ENCODE measurements around the gene FSIP1.

FSIP1 gene

DNA sequence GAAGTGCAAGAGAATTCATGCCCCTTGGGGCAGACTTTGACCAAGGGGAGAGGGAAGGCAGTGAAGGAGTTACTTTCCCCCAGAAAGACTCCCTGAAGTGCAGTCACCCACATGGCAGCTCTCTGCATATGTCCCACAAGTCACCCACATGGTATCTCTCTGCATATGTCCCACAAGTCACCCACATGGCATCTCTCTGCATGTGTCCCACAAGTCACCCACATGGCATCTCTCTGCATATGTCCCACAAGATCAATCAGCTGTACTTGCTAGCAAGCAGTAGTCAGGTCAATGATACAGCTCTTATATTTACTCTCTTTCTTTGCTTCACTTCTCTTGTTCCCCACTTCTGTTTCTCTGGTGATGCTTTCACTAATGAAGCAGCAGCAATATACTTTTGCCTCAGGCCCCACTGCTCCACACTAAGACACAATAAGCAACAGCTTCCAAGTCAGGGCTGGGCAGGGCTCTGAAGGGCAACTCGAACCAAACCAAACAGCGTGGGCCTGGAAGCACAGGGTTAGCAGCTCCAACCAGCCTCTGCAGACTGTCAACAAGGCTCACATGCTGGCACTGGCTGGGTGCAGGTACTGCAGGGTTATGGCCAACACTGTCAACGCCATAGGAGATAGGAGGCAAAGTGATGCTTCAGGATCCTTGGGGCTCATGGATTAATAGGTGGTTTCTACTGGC, 155.0 kb downstream of the FSIP1 start:
- Mint-ChIP-seq H3K36me3 (peaks cover 9% of the 10 kb centered on the region), H3K4me3 (peak overlapping the region; percentile 4), H3K4me1 (peaks cover 87% of the 10 kb centered on the region), H3K9me3 (no peaks in the 10 kb centered on the region), H3K27ac (peak overlapping the region; percentile 17)
- ATAC-seq (no peak), DNase-seq (ENCODE audit: low spot score in 2 of 2) (no peak)

DNA sequence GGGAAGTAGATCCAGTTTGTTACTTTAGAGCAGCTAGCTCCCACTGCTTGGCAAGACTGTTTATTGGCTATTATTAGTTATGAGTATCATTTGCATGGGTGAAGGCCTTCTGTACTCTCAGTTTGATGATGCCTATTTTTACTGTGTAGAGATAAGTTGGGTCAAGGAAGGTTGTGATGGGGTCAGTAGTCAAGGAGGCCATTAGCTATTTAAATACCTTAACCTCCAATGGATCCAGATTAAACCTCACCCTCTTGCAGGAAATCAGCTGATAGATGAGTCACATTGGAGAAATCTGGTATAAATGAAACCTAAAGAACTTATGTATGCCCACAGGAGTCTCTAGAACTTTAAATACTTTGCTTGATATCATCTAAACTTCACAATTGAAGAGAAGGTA, 156.8 kb downstream of the FSIP1 start:
- H3K36me3 Mint-ChIP-seq = peaks cover 9% of the 10 kb centered on the region
- H3K27ac Mint-ChIP-seq = peak overlapping the region; percentile 96
- H3K9me3 Mint-ChIP-seq = no peaks in the 10 kb centered on the region
- ATAC-seq (no peak), DNase-seq (ENCODE audit: low spot score in 2 of 2) (no peak)
- H3K4me1 Mint-ChIP-seq = peaks cover 90% of the 10 kb centered on the region
- H3K4me3 Mint-ChIP-seq = peak overlapping the region; percentile 78

DNA sequence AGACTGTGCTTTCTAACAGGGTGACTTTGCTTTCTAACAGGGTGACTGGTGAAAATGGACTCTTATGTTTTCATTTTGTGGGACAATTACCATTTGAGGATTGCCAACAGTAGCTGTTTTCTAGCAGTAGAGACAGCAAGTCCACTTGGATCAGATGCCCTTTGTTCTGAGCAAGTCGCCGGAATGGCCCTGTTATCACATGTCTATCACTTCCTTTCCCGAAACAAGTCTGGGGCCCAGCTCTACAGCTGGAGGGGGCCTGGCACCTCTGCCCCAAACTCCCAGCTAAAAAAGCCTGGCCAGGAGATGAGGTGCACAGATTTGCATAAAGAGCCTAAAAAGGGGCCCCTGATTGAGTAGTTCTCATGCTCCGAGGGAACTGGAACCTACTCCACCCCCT, 157.2 kb downstream of the FSIP1 start:
- Mint-ChIP-seq H3K36me3 (peaks cover 9% of the 10 kb centered on the region), H3K4me1 (peaks cover 86% of the 10 kb centered on the region), H3K27ac (peak overlapping the region; percentile 96), H3K9me3 (no peaks in the 10 kb centered on the region), H3K4me3 (peak overlapping the region; percentile 78)
- DNase-seq (ENCODE audit: low spot score in 2 of 2) (no peak), ATAC-seq (no peak)

DNA sequence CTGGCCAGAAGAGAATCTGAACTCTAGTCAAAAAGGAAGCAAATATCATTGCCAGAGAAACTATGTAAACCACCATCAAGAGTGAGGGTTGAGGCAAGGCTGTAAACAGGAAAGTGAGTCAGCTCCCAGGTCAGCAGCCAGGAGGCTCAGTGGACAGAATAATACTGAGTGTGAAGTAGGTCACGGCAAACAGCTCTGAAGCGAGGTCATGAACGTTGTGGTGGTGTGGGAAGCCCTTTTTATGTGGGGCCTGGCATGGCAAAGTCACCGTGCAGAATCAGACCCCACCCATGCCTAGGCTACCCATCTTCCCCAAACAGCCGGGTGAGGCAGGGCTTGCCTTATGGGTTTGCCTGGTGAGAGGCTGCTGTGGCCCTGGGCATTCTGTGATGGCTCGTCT, 157.8 kb downstream of the FSIP1 start:
- Mint-ChIP-seq H3K27ac (peak overlapping the region; percentile 96), H3K4me1 (peaks cover 80% of the 10 kb centered on the region), H3K9me3 (no peaks in the 10 kb centered on the region), H3K36me3 (peaks cover 9% of the 10 kb centered on the region), H3K4me3 (peak overlapping the region; percentile 78)
- ATAC-seq (peak; percentile 84), DNase-seq (ENCODE audit: low spot score in 2 of 2) (peak; percentile 47 to 80)

DNA sequence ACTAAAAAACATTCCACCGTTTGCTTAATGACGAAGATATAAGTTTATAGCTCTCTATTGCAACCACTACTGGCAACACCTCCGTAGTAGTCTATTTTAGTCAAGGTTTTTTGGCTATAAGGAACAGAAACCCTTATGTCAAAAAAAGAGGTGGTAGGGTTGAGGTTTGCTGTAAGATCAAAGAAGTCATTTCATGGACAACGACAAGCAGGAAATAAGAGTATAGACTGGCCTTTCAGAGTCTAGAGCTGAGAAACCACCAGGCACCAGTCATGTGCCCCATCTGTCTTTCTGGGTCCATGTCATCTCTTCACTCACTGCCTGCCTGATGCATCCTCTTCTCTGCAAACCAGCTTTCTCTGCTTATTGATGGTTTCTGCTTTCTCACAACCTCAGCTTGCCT, 159.1 kb downstream of the FSIP1 start:
- H3K36me3 Mint-ChIP-seq = peaks cover 9% of the 10 kb centered on the region
- H3K4me3 Mint-ChIP-seq = peak overlapping the region; percentile 78
- H3K4me1 Mint-ChIP-seq = peaks cover 67% of the 10 kb centered on the region
- ATAC-seq = peak; percentile 94
- no peaks in the 10 kb centered on the region for H3K9me3 Mint-ChIP-seq
- peak overlapping the region; percentile 96 for H3K27ac Mint-ChIP-seq
- DNase-seq (ENCODE audit: low spot score in 2 of 2) = peak in 1 of 2 donors; percentile 74

DNA sequence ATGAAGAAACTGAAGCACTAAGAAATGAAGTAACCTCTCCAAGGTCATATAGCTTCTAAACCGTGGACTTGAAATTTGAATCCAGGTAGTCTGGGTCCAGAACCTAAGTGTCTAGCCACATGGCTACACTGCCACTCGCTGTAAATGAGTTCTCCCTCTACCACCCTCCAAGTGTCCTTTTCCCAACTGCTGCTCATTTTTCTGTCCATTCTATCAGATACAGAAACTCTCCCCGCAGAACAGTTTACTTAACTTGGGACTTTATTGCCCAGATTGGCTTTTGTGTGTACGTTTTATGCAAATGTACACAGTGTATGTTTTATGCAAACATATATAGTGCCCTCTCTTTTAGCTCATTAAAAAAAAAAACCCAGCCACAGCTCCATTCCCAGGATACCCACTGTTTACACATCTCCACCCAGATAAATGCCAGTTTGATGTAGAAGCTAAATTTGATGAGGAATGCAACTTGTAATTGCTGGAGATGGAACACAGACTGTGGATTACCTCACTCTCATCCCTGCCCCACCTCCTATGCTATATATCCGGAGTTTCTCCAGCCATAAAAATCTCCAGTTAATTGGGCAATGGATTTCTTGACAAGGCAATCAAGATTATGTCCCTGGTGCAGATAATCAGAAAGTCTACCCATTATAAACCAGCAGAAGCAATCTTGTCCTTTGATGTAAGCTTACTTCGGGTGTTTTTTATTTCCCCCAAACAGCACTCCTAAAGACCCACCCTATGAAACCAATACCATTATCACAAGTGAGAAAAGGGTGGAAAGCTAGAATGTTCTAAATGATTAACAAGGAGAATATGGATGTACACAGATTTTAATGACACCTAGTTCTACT, 159.8 kb downstream of the FSIP1 start:
- Mint-ChIP-seq H3K27ac (peak overlapping the region; percentile 48), H3K4me3 (peak overlapping the region; percentile 78), H3K36me3 (peaks cover 9% of the 10 kb centered on the region), H3K9me3 (no peaks in the 10 kb centered on the region), H3K4me1 (peaks cover 61% of the 10 kb centered on the region)
- no peak for ATAC-seq
- DNase-seq (ENCODE audit: low spot score in 2 of 2) = no peak

DNA sequence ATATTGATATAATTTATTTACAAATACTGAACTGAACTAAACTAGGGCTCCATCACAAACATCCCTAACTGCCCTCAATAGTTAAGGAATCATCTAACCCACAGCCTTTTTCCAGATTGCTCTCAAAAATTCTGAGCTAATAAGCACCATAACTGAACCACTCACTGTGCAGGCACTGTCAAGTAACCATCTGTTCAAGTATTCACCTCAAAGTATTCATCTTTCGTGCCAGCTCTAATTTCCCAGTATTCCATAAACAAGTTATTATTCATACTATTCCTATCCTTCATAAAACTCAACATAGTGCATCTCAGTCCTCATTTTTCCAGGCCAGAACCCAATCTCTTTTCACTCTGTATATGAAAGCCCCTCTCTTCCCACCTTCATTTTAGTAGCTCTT, 160.7 kb downstream of the FSIP1 start:
- peaks cover 9% of the 10 kb centered on the region for H3K36me3 Mint-ChIP-seq
- H3K27ac Mint-ChIP-seq = no peak overlapping the region
- H3K4me3 Mint-ChIP-seq = no peak overlapping the region
- H3K9me3 Mint-ChIP-seq = no peaks in the 10 kb centered on the region
- peaks cover 51% of the 10 kb centered on the region for H3K4me1 Mint-ChIP-seq
- ATAC-seq (no peak), DNase-seq (ENCODE audit: low spot score in 2 of 2) (no peak)

DNA sequence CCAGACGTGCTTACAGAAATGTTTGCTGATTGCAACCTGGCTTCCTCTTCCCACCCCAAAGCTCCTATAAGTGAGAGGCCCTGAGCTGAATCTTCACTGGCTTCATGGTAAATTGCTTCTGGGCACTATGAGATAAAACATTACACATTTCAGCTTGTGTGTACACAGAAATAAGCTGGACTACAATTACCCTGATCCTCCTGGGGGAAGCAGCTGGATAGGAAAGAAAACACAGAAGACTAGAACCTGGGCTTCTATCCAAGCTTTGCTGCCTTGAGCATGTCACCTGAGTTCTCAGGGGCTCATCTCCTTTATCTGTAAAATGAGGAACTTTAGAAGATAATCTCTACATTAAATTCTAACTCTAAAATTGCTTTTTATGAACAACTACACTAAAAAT, 161.4 kb downstream of the FSIP1 start:
- no peak for ATAC-seq
- Mint-ChIP-seq H3K36me3 (peaks cover 9% of the 10 kb centered on the region), H3K27ac (no peak overlapping the region), H3K4me1 (peaks cover 51% of the 10 kb centered on the region), H3K9me3 (peaks cover 4% of the 10 kb centered on the region), H3K4me3 (no peak overlapping the region)
- no peak for DNase-seq (ENCODE audit: low spot score in 2 of 2)

DNA sequence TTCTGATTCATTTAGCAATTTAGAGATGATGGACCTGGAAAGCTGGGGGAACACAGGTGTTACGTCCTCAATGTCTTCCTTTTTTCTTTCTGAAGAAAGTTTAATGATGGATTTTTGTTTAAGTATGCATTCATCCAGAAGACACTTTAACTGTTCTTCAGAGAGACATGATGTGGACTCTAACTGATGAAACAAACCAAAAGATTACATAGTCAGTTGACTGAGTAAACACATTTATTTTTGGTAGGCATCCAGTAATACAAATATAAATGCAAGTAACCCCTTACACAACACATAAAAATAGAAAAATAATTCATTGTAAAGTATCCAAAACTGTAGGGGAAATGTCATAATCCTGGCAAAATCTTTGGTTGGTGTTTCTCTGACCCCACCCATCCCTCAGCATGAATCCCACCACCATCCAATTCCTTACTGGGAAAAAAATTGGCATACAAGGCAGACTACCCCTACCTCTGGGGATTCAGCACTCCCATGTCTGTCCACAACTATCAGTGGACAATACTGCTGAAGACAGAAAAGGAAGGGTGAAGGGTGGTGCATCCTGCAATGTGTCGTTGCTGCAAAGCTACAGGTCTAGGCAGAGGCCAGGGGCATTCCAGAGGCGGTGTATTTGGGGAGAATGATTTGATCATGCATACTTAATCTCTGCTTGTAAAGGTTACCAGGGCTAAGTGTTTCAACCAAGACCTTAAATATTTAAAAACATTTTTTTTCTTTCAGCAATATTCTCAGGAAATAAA, 164.4 kb downstream of the FSIP1 start:
- Mint-ChIP-seq H3K4me3 (no peak overlapping the region), H3K27ac (no peak overlapping the region), H3K4me1 (peaks cover 23% of the 10 kb centered on the region), H3K9me3 (peaks cover 7% of the 10 kb centered on the region), H3K36me3 (no peaks in the 10 kb centered on the region)
- ATAC-seq = no peak
- DNase-seq (ENCODE audit: low spot score in 2 of 2) = no peak

DNA sequence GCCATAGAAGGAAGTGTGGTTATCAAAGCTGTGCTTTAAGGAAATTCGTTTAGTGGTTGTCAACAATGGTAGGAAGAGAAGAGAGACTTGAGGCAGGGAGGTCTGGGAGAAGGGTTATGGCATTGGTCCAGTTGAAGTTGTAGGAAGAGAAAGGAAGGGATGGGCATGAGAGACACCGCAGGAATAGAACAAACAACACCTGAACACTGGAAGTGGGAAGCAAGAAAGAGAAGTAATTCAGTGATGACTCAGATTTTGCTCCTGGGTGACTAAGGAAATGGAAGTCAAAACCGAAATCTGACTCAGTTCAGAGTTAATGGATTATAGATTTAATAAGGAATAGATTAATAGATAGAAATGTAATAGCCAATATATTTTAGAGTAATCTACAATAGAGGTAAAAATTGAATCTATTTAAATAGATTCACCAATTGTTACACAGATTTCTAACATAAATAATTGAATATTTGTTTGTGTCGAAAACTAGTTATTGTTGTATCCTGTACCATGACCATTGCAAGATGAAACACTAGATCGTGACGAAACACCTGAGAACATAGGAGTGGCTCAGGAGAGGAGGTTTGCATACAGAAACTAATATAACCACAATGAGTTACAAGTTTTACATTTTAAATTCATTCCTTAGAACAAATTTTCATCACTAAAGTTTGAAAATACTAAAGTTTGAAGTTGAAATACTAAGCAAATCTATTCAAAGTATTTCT, 165.7 kb downstream of the FSIP1 start:
- Mint-ChIP-seq H3K36me3 (no peaks in the 10 kb centered on the region), H3K27ac (no peak overlapping the region), H3K9me3 (peaks cover 7% of the 10 kb centered on the region), H3K4me1 (peaks cover 11% of the 10 kb centered on the region), H3K4me3 (no peak overlapping the region)
- DNase-seq (ENCODE audit: low spot score in 2 of 2) (no peak), ATAC-seq (no peak)

DNA sequence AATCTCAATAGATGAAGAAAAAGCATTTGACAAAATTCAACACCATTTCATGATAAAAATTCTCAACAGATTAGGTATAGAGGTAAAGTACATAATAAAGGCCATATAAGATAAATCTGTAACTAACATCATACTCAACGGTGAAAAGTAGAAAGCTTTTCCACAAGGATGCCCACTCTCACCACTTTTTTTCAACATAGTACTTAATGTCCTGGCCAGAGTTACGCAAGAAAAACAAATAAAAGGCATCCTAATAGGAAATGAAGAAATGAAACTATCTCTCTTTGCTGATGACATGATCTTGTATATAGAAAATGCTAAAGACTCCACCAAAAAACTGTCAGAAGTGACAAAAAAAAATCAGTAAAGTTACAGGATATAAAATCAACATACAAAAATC, 168.8 kb downstream of the FSIP1 start:
- Mint-ChIP-seq H3K36me3 (no peaks in the 10 kb centered on the region), H3K4me1 (peaks cover 10% of the 10 kb centered on the region), H3K9me3 (peaks cover 17% of the 10 kb centered on the region), H3K27ac (no peak overlapping the region), H3K4me3 (no peak overlapping the region)
- no peak for DNase-seq (ENCODE audit: low spot score in 2 of 2)
- ATAC-seq = no peak

DNA sequence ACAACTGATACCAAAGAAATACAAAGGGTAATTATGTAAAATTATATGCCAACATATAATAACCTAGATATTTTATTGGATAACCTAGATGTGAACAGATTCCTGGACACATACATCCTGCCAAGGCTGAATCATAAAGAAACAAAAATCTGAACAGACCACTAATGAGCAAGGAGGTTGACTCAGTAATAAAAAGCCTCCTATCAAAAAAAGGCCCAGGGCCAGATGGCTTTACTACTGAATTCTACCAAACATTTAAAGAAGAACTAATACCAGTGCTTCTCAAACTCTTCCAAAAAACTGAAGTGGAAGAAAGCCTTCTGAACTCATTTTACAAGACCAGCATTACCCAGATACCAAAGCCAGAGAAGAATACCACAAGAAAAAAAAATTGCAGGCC, 169.4 kb downstream of the FSIP1 start:
- Mint-ChIP-seq H3K36me3 (no peaks in the 10 kb centered on the region), H3K27ac (no peak overlapping the region), H3K4me3 (no peak overlapping the region), H3K9me3 (peaks cover 17% of the 10 kb centered on the region), H3K4me1 (peaks cover 16% of the 10 kb centered on the region)
- DNase-seq (ENCODE audit: low spot score in 2 of 2) (no peak), ATAC-seq (no peak)

DNA sequence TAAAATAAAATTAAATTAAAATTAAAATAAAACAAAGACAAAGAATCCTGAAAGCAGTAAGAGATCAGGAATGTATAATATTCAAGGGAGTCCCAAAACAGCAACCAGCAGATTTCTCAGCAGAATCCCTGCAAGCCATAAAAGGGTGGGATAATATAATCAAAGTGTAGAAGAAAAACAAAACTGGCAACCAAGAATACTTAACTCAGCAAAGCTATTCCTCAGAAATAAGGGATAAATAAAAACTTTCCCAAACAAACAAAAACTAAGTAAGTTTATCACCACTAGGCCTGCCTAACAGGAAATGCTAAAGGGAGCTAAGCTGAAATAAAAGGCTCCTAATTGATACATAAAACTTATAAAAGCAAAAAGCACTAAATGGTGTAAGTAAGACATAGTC, 172.0 kb downstream of the FSIP1 start:
- Mint-ChIP-seq H3K4me1 (peaks cover 16% of the 10 kb centered on the region), H3K4me3 (no peak overlapping the region), H3K27ac (no peak overlapping the region), H3K36me3 (no peaks in the 10 kb centered on the region), H3K9me3 (peaks cover 13% of the 10 kb centered on the region)
- no peak for ATAC-seq
- DNase-seq (ENCODE audit: low spot score in 2 of 2) = no peak

DNA sequence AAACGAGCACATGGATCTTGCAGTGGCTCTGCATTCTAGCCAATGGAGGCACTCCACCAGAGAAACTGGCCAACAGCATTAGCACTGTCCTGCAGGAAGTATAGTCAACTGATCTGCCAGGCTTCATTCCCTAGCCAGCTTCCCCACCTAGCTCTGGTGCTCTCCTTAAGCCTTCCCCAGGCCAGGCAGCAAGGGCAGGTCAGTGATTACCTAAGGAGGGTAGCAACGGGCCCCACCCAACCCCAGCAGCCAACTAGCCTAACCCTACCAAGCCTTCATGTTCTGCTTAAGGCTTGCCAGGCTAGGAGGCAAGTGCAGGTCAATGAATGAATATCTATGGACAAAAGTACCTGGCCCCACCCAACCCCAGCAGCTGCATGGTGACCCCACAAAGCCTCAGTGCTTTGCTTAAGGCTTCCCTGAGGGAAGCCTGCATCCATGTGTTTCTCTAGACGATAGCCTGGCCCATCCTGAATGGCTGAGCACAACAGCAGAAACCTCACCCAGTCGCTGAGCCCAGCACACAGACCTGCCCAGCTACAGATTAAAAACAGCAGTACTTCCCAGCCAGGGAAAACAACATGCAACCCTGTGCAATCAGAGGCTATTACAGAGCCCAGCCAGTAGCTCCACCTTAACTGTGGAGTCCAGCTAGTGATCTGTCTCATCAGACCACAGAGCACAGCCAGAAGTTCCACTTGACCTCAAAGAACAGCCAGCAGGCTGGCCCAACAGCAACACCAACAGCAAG, 173.3 kb downstream of the FSIP1 start:
- DNase-seq (ENCODE audit: low spot score in 2 of 2) (no peak), ATAC-seq (no peak)
- Mint-ChIP-seq H3K4me1 (peaks cover 24% of the 10 kb centered on the region), H3K4me3 (no peak overlapping the region), H3K36me3 (no peaks in the 10 kb centered on the region), H3K9me3 (peaks cover 13% of the 10 kb centered on the region), H3K27ac (no peak overlapping the region)

All from stimulated activated effector memory CD8-positive, alpha-beta T cell treated with anti-CD3 and anti-CD28 coated beads, Interleukin-12 subunit alpha, Interleukin-12 subunit beta, amount 100 ng/mL, for 72 hours (primary cell).